HG02885 (cell line): ENCODE measurements around the gene UNC5C.
"Not testable (repeated sequence)": the region's sequence is repeated elsewhere in the genome, so short reads cannot be mapped to it uniquely, and the experiment has no call there.

Experiments used
- ATAC-seq: cut with Tn5 transposase; IDR thresholded peaks from one replicate; pipeline ENCODE4 v1.9.1; 2021; ENCODE audit warnings: mild to moderate bottlenecking; ENCODE audit not compliant: unreplicated experiment, poor library complexity

Gene UNC5C

DNA sequence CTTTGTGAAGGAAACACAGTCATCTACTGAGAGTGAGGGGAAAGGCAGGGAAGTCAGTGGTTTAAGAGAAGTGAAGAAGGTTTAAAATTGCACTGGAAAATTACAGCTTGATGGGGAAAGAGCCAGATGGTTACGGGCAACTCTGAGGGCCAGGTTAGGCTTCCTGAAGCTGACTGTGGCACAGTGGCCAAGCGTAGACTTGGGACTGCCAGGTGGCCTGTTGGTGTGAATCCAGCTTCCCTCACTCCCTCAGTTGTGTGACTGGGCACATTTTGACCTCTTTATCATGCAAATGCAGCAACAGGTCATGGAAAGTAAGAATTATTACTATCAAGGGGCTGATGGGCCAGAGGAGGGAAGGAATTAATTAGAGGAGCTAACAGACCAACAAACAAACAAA is 390.1 kb downstream of the UNC5C start:
- no peak for ATAC-seq

DNA sequence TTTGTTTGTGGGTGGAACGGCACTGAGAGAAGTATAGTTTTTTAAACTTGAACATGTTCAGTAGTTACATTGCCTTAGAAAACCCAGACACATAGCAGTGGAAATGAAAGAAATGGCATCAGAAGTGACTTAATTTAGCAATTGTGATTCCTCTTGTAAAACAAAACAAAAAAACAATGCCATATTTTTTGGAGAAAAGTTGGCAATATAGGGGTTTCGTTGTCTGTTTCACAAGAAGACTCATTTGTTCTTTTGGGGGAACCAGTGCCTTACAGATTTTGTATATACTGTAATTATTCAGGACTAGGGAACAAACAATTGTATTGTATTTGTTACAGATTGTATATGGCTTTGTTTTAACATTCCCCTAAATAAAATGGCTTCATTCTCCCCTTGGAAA is 390.7 kb downstream of the UNC5C start:
- ATAC-seq: no peak

DNA sequence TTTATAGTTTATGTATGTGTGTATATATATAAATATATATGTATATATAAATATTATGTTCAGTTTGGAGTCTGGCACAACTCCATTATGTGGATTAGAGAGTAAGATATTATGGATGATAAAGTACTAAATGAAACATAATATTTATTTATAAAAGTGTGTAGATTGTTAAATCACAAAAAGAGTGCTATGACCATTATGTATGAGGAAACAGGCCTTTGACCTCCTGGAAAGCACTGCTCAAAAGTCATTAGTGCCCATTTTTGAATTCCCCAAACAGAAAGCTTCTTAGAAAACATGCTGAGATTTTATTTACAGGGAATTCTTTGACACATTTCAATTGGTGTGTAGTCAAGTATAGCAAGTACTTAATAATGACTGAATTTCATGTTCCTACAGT is 391.2 kb downstream of the UNC5C start:
- no peak for ATAC-seq

DNA sequence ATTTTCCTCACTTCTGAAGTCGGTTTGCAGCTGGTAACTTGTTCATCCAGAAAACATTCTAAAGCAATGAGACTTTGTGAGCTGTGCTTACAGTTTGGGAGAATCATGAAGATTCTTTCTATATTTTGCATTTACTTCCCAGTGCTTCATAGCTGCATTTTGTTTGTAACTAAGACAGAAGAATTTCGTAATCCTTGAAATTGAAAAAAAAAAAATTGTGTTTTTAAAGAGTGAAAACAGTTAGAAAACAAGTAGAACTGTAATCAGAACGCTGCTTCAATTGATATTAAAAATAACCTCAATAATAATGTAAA is 392.4 kb downstream of the UNC5C start:
- ATAC-seq: no peak

DNA sequence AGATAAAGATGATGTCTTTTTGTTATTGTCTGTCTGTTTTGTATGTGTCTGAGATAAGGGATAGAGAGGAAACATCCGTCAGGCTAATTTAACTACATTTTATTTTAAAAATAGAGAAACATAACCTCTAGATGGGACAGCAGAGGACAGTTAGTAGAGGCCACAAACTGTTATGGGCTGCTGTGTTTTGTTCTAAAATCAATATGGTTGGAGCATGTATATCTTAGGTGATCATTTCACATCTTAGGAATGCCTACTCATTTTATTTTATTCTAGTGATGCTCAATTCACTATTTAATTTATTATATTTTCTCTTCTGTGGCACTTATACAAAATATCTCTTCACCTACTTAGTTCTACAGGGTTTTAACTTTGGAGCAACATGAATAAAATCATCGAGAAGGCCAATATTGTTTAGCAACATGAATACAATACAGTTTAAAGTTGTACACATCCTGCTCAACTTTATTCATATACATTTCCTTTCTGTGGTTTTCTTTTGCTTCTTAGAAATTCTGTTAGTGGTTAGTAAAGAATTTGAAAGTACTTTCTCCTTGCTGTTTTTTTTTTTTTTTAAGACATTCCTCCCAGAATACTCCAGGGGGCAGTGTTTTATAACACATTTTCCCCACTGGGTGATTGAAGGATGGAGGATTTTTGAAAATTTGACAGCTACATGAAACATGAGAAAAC is 392.9 kb downstream of the UNC5C start:
- ATAC-seq: peak; percentile 68

DNA sequence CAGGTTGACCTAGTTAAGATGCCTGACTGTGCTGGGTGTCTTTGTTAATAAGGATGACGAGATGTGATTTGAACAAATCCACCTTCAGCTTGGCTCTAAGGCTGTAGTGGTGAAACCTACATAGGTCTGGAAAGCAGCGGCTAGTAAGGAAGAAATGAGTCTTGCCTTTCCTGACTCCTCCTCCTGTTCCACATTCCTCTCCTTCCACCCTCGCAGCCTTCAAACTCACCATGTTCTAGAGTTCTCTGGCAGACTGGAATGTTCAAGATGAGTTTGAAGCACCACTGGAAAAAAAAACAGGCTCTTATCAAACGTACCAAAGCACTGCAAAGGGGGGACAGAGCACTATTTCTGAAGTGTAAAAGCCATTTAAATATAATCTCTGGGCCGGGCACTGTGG is 395.6 kb downstream of the UNC5C start:
- ATAC-seq: no peak

DNA sequence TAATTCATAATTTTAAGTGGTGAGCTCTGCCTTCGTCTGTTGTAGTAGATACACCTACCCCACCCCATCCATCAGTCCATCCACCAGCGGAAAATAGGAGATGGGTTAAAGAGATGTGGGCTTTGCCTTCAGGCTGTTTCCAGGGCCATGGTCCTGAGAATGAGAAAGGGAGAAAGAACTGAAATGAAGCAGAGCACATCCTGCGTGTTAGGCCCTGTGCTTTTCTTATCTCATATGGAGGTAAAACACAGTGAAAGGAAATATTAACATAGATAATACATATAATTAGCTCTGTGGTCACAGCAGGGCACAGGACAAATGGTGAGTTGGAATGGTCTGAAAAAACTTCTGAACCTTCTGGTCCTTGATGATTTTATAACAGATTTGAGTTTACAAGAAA is 397.5 kb downstream of the UNC5C start:
- no peak for ATAC-seq

DNA sequence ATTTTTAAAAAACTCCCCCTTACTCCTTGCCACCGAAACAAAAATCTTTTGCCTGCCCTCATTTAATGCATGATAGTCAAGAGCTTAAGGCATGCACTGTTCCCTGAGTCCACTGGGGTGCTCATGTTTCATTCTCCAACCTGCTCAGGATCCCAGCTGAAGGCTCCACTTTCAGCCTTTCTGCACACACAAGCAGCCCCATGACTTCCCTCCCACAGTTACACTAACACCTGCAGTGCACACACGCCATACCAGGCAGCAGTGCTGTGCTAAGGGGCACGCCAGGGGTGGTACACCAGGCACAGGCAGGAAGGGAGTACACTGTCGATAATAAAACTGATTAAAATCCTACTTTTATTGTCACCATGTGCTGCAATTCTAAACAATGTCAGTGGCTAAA is 405.8 kb downstream of the UNC5C start:
- no peak for ATAC-seq

DNA sequence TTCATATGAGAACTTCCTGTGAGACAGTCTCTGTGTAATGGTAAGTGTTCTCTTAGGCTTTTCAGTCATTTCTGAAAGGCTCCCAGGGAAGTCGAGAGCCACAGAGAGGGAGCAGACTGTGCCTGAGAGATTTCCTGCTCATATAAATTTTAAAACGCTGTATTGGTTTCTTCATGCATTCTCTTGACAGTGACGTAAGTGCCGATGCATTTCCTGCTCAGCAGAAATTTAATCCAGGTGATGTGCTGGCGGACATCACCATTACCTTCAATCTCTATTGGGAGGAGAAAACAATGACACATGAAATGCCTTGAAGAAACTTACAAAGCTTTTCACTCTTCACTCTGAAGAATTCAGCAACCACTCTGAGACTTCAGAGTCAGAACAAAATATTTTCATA is 407.4 kb downstream of the UNC5C start:
- no peak for ATAC-seq

DNA sequence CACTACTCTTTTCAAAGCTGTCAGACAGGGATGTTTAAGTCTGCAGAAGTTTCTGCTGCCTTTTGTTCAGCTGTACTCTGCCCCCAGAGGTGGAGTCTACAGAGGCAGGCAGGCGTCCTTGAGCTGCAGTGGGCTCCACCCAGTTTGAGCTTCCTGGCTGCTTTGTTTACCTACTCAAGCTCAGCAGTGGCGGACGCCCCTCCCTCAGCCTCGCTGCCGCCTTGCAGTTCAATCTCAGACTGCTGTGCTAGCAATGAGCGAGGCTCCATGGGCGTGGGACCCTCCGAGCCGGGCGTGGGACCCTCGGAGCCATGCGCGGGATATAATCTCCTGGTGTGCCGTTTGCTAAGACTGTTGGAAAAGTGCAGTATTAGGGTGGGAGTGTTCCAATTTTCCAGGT is 409.3 kb downstream of the UNC5C start:
- ATAC-seq: not testable (repeated sequence)

DNA sequence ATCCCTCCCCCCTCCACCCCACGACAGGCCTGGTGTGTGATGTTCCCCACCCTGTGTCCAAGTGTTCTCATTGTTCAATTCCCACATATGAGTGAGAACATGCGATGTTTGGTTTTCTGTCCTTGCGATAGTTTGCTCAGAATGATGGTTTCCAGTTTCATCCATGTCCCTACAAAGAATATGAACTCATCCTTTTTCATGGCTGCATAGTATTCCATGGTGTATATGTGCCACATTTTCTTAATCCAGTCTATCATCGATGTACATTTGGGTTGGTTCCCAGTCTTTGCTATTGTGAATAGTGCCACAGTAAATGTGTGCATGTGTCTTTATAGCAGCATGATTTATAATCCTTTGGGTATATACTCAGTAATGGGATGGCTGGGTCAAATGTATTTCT is 414.8 kb downstream of the UNC5C start:
- ATAC-seq: not testable (repeated sequence)

DNA sequence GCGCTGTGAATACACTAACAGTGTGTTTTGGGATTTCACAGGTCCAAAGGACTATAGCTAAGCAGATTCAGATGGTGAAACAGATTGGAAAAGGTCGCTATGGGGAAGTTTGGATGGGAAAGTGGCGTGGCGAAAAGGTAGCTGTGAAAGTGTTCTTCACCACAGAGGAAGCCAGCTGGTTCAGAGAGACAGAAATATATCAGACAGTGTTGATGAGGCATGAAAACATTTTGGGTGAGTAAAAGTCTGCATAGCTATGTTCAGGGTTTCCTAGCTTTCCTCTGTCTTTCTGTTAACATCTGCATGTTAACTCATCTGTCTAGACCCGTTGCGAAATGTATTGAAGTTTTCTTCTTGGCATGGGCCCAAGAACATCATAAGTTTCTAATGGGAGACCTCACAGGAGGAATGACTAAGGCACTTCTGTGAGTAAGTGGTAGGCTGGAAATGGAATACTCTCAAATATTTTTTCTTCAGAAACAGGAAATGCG is 418.9 kb downstream of the UNC5C start:
- ATAC-seq: no peak

DNA sequence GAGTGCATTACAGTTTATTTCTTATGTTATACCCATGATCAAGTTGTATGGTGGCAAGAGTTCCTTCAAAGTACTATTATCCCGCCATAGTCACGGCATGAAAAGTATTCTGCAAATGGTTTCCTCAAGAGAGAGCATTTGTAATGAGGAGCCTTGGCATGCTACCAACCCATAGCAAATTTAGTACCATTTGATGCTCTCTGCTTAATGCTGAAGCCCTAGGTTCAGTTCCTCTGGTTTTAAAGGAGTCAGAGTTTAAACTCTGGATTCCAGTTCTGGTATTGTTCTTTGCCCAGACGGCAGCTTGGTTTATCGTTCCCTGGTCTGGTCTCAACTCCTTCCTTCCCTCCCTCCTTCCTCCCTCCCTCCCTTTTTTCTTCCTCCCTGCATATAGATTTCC is 419.7 kb downstream of the UNC5C start:
- no peak for ATAC-seq

DNA sequence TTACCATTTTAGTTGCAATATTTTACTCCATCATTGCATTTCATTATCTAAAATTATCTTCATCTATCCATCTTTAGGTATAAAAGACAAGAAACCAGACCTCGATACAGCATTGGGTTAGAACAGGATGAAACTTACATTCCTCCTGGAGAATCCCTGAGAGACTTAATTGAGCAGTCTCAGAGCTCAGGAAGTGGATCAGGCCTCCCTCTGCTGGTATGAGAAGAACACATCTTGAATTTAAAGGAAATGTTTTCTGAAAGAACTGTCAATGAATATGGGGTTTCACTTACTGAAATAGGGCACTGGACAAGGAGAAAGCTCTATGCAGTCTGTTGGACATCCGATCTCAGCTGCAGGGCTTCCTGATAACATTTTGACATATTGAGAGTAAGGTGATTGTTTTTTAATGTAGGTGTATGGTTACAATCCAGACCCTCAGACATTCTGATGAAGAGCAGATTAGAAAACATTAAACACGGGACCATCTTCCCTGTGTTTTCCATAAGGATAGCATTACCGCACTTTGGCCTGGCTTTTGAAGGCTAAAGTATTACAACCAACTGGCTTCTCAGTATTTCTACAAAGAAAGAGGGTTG is 423.8 kb downstream of the UNC5C start:
- ATAC-seq: no peak

DNA sequence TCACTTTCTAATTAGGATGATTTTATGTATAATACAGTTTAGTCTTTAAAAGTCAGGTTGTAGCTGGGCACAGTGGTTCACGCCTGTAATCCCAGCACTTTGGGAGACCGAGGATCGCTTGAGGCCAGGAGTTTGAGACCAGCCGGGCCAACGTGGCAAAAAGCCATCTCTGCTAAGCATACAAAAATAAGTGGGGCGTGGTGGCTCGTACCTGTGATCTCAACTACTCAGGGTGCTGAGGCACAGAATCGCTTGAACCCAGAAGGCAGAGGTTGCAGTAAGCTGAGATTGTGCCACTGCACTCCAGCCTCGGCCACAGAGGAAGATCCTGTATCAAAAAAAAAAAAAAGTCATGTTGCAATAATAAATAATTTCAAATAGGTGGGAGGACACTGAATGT is 426.8 kb downstream of the UNC5C start:
- ATAC-seq: no peak

DNA sequence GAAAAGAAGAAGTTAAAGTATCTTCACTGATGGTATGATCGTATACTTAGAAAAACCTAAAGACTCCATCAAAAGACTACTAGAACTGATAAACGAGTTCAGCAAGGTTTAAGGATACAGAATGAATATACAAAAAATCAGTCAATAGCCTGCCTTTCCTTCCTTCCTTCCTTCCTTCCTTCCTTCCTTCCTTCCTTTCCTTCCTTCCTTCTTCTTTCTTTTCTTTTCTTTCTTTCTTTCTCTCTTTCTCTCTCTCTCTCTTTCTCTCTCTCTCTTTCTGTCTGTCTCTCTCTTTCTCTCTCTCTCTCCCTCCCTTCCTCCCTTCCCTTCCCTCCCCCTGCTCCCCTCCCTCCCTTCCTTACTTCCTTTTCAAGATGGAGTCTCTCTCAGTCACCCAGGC is 428.3 kb downstream of the UNC5C start:
- ATAC-seq: no peak

DNA sequence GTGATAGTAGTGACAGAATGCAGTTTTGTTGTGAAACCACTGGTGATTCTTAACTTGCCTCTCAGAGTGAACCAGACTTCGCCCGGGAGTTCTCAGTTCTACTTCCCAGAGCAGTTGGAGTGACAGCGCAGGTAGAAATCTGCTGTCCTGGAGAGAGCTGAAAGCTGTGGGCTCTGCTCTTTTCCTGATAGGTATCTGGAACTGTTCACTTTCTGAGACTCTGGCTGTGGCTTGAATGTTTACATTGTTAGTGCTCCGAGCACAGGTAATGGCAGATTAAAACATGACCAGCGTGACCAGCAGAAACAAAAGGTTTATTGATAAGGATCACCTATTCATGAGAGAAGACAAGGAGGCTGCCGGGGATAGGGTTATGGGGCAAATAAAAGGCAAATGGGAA is 430.3 kb downstream of the UNC5C start:
- no peak for ATAC-seq

DNA sequence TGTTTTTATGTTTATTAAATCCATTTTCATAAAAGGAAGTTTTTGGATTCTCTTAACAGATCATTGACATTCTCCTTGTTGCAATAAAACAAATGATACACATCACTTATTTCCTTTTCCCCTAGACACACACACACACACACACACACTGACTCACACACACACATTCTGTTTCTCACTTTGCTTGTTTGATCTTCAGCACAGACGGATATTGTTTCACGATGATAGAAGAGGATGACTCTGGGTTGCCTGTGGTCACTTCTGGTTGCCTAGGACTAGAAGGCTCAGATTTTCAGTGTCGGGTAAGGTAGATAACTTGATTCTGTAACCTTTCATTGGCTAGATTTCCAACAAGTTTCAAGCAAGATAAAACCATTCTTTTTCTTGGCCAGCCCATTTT is 434.3 kb downstream of the UNC5C start:
- no peak for ATAC-seq
